ENCODE data around the gene RALGAPA1.

GRCh38 chr14:35776823-35777222 lies 32.3 kb downstream of the RALGAPA1 start:
- TF ChIP-seq POLR2A (IDR thresholded peaks at IDR 0.05; ENCODE audit: low read depth, low read length): no peak
- TF ChIP-seq POLR2AphosphoS5 (IDR thresholded peaks at IDR 0.05; ENCODE audit: low read depth, low read length): no peak

Data from GM12892 (cell line).